ENCODE measurements around the gene TMEM245.

GRCh38 chr9:109047259-109047658 is 72.5 kb downstream of the TMEM245 start:
- TF ChIP-seq POLR2A (IDR thresholded peaks at IDR 0.05) = no peak
- no peak for TF ChIP-seq CTCF (IDR thresholded peaks at IDR 0.05)
